GM19239 (cell line): ENCODE measurements around the gene SYNJ2BP.

Source experiments
- DNase-seq: peaks from one replicate; pipeline ENCODE4 v3.0.0; 2011; ENCODE audit warnings: low spot score; ENCODE audit not compliant: insufficient read length
- FAIRE-seq: peaks from 2 replicates; lab custom pipeline; 2011; peaks lifted over from hg19 to GRCh38; lab: Jason Lieb, UNC

SYNJ2BP gene

GRCh38 chr14:70394674-70395306, 22.1 kb downstream of the SYNJ2BP start:
- no peak for DNase-seq

DNA sequence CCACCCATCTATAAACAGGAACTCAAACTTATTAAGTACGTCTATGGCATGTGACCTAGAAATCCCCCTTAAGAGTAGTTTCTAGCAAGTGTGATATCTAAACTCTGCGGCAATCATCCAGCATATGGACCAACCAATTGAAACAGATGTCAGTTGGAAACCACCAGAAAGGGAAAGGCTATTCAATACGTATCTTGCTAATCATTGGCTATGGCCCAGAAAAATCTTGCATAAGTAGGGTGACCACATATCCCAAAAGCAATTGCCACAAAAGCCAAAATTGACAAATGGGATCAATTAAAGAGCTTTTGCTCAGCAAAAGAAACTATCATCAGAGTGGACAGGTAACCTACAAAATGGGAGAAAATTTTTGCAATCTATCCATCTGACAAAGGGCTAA, 24.2 kb downstream of the SYNJ2BP start:
- DNase-seq (no peak), FAIRE-seq (no peak)

More at GRCh38 chr14:70394674-70395306, 22.1 kb downstream of the SYNJ2BP start:
- no peak for FAIRE-seq

DNA sequence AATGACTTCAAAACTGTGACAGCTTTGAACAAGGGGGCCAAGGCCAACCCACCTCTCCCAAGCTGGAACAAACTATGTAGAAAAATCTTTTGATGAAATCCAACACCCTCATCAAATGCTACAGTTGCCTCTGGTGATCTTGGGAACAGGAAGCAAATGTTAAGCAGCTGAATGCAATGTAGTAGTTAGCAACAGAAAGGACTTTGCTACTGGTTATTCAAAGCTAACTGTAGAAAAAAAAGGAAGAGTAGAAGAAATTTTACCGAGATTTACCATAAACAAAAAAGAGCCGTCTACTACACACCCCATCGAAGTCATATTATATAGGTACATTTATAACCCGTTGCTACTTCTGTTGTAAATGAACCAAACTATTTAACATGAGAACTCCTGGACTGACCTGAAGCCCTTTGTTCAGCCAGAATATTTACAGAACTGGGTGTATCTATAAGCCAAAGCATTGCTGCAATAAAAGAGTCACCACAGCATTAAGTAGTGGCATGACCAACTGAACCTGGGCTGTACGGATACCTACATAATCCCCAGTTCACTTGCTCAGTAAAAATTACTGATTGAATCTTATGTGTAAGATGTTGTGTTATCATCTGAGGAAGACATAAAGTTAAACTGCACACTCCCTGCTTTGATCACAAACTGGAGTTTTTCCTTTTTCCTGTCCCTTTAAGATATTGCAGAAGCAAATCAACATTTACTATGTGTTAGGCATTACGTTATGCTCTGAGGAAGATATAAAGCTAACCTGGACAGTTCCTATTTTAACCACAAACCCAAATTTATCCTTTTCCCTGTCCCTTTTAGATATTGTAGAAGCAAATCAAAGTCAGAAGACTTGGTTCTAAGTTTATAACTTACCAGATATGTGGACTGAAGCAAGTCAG, 25.1 kb downstream of the SYNJ2BP start:
- no peak for DNase-seq
- no peak for FAIRE-seq

DNA sequence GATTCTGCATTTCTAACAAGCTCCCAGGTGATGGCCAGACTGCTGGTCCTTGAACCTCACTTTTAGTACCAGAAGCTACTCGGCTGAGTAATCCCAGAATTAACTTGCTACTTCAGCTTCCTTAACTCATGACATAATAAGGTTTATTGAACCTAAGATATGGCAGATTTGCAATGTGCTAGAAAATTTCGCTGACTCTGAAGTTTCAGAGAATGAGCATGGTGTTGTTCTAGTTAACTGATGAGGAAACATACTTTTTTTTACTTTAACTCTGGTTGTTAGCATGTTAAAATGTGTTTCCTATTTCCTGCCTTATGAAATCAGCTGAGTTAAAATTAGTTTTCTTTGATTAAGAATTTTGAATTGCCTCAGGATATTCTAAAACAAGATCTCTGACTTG, 34.4 kb downstream of the SYNJ2BP start:
- no peak for DNase-seq
- FAIRE-seq: no peak

GRCh38 chr14:70380824-70381223, 36.1 kb downstream of the SYNJ2BP start:
- FAIRE-seq (no peak), DNase-seq (no peak)

- FAIRE-seq (no peak), DNase-seq (no peak)
Observed at GRCh38 chr14:70378696-70379095, 38.2 kb downstream of the SYNJ2BP start.
